A549 (cell line): ENCODE data around the gene SLC35F4.

Source experiments
- CTCF ChIP-seq: fragments of >200 bp; sonication (Bioruptor Twin); formaldehyde crosslinking; IDR thresholded peaks from 3 replicates; pipeline ENCODE4 v1.5.1; 2016
- E2F6 ChIP-seq: IDR thresholded peaks from 2 replicates; pipeline ENCODE4 v1.6.1; 2012; ENCODE audit warnings: low read depth, borderline replicate concordance
- EHMT2 ChIP-seq: fragments of 200-600 bp; sonication (generic); IDR thresholded peaks from 2 replicates; pipeline ENCODE4 v1.6.1; 2016; ENCODE audit warnings: antibody characterized with exemption, low read depth, mild to moderate bottlenecking, moderate library complexity
- JUN ChIP-seq, 2 experiments: fragments of >200 bp; sonication (Bioruptor Twin); formaldehyde crosslinking; IDR thresholded peaks; 2 replicates in 1 of 2; 3 replicates in 1 of 2; pipeline ENCODE4 v1.6.1; 2016 to 2017
- POLR2A ChIP-seq: IDR thresholded peaks from 2 replicates; pipeline ENCODE4 v1.6.1; 2012; ENCODE audit warnings: mild to moderate bottlenecking, low read length
- RAD21 ChIP-seq, 2 experiments: fragments of >200 bp in 1 of 2; sonication (Bioruptor Twin) in 1 of 2; formaldehyde crosslinking in 1 of 2; IDR thresholded peaks in 1 of 2; conservative IDR thresholded peaks in 1 of 2; 2 replicates in 1 of 2; 3 replicates in 1 of 2; pipeline ENCODE4 v1.6.1; 2012 to 2018; ENCODE audit warnings: inconsistent platforms in 1 of 2
- RFX5 ChIP-seq: fragments of 450-650 bp; IDR thresholded peaks from 2 replicates; pipeline ENCODE4 v1.7.1; 2014; ENCODE audit warnings: antibody characterized with exemption, mild to moderate bottlenecking, moderate library complexity
- ZSCAN20 ChIP-seq: fragments of 250-450 bp; sonication (Bioruptor Pico); IDR thresholded peaks from 2 replicates; pipeline ENCODE4 v1.8.0; 2022; ENCODE audit warnings: mild to moderate bottlenecking, moderate library complexity
- TF ChIP-seq, protein P1 (sequence below): fragments of 450-650 bp; IDR thresholded peaks from 2 replicates; pipeline ENCODE4 v1.6.1; 2014; ENCODE audit warnings: antibody characterized with exemption

DNA sequence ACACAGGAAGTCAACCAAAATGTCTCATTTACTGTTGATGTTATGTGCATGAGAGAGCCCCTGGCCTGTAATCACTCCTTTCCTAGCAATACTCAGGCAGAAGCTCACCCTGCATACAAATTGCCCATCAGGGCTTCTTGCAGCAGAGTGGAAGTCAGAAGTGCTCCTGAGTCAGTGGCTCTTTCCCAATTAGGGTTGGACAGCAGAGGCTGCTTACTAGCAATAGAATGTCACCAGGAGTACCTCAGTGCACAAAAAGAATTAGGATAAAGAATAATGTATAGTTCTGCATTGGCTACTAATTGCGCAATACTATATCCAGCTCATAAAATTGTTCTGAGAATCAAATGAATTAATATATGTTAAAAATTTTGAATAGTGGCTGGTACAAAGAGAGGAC lies 161.1 kb downstream of the SLC35F4 start:
- TF ChIP-seq CTCF (no peak), ZSCAN20 (no peak), EHMT2 (no peak), RAD21 (conservative IDR thresholded peaks at IDR 0.05 in 1 of 2, IDR thresholded peaks at IDR 0.05 in 1 of 2) (no peak), RFX5 (no peak), E2F6 (no peak), JUN (IDR thresholded peaks at IDR 0.05) (no peak), POLR2A (no peak)
- TF ChIP-seq, protein P1, sequence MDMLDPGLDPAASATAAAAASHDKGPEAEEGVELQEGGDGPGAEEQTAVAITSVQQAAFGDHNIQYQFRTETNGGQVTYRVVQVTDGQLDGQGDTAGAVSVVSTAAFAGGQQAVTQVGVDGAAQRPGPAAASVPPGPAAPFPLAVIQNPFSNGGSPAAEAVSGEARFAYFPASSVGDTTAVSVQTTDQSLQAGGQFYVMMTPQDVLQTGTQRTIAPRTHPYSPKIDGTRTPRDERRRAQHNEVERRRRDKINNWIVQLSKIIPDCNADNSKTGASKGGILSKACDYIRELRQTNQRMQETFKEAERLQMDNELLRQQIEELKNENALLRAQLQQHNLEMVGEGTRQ = no peak
